ENCODE data around the gene CUEDC1. TPM values are rescaled to one million over a fixed set of nuclear protein-coding genes. Genes with fewer than 3 reads are reported as not detected.
A peak's percentile ranks its signal among the peaks of the same experiment; 100 is the strongest.
"Not testable (repeated sequence)": the region's sequence is repeated elsewhere in the genome, so short reads cannot be mapped to it uniquely, and the experiment has no call there.

CUEDC1 gene
- total and polyA plus RNA-seq, 4 donors: 25.4 to 43.6 (median 34.8) TPM

- H3K4me1 ChIP-seq (ENCODE audit: control insufficient read depth in 1 of 2, insufficient read depth in 2 of 2, low read length in 2 of 2): peaks cover 4 to 15% of the 10 kb centered on the region in 2 donors
- H3K4me3 ChIP-seq (ENCODE audit: low read length in 2 of 2): no peak overlapping the region
- no peaks in the 10 kb centered on the region for H3K27me3 ChIP-seq (ENCODE audit: control insufficient read depth in 1 of 2, insufficient read depth in 2 of 2, low read length in 1 of 2)
- 76 to 78% methylated on average over 4 of the region's 4 CpGs for WGBS, 2 donors
- DNase-seq: no peak
- ATAC-seq (ENCODE audit: low FRiP score): no peak
- no peak overlapping the region for H3K27ac ChIP-seq (ENCODE audit: low read depth in 1 of 2, low read length in 2 of 2)
- H3K9me3 ChIP-seq (ENCODE audit: control insufficient read depth, low read length): no peaks in the 10 kb centered on the region
- intact Hi-C loops (cut with DNase I): no loop called here
- H3K36me3 ChIP-seq (ENCODE audit: control insufficient read depth in 1 of 2, insufficient read depth in 2 of 2, low read length in 1 of 2): peaks cover 3 to 7% of the 10 kb centered on the region in 2 donors
Measured at GRCh38 chr17:57980522-57980921, 25.3 kb upstream of the CUEDC1 start.

DNA sequence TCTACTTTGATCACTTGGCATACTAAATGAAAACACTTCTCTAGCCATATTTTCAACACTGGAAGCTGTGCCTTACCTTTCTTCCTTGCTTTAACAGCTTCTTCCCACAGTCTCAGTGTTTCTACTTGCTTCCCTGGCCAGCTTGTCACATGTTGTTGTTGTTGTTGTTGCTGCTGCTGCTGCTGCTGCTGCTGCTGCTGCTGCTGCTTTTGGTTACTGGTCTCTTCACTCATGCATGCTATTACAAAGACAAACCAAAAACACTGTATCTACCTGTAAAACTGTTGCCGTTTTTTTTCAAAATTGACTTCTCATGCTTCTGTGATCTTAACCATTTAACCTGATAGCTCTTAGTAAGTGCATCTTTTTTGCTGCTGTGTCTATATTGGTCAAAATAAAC is 23.9 kb upstream of the CUEDC1 start:
- intact Hi-C loops (cut with DNase I): no loop called here

GRCh38 chr17:57976594-57976993 is 21.4 kb upstream of the CUEDC1 start:
- ATAC-seq (ENCODE audit: low FRiP score): no peak
- no peak overlapping the region for H3K27ac ChIP-seq (ENCODE audit: low read depth in 1 of 2, low read length in 2 of 2)

More for the DNA sequence above, 23.9 kb upstream of the CUEDC1 start:
- DNase-seq: no peak
- Histone ChIP-seq H3K27ac (ENCODE audit: low read depth in 1 of 2, low read length in 2 of 2) (no peak overlapping the region), H3K4me1 (ENCODE audit: control insufficient read depth in 1 of 2, insufficient read depth in 2 of 2, low read length in 2 of 2) (peaks cover 2 to 6% of the 10 kb centered on the region in 2 donors), H3K36me3 (ENCODE audit: control insufficient read depth in 1 of 2, insufficient read depth in 2 of 2, low read length in 1 of 2) (peaks cover 3 to 9% of the 10 kb centered on the region in 2 donors), H3K27me3 (ENCODE audit: control insufficient read depth in 1 of 2, insufficient read depth in 2 of 2, low read length in 1 of 2) (no peaks in the 10 kb centered on the region), H3K4me3 (ENCODE audit: low read length in 2 of 2) (no peak overlapping the region), H3K9me3 (ENCODE audit: control insufficient read depth, low read length) (no peaks in the 10 kb centered on the region)
- 75 to 85% methylated on average over 1 of the region's 1 CpG for WGBS, 2 donors
- no peak for ATAC-seq (ENCODE audit: low FRiP score)

GRCh38 chr17:57975044-57975443 is 19.8 kb upstream of the CUEDC1 start:
- H3K9me3 ChIP-seq (ENCODE audit: control insufficient read depth, low read length): no peaks in the 10 kb centered on the region
- no peak for DNase-seq
- peaks cover 3 to 5% of the 10 kb centered on the region in 2 donors for H3K36me3 ChIP-seq (ENCODE audit: control insufficient read depth in 1 of 2, insufficient read depth in 2 of 2, low read length in 1 of 2)
- 5 to 14% methylated on average over 1 of the region's 1 CpG for WGBS, 2 donors
- ATAC-seq (ENCODE audit: low FRiP score): peak; percentile 33
- intact Hi-C loops (cut with DNase I): no loop called here
- no peaks in the 10 kb centered on the region for H3K27me3 ChIP-seq (ENCODE audit: control insufficient read depth in 1 of 2, insufficient read depth in 2 of 2, low read length in 1 of 2)
- H3K4me3 ChIP-seq (ENCODE audit: low read length in 2 of 2): no peak overlapping the region
- no peaks in the 10 kb centered on the region for H3K4me1 ChIP-seq (ENCODE audit: control insufficient read depth in 1 of 2, insufficient read depth in 2 of 2, low read length in 2 of 2)
- H3K27ac ChIP-seq (ENCODE audit: low read depth in 1 of 2, low read length in 2 of 2): no peak overlapping the region

More at GRCh38 chr17:57976594-57976993, 21.4 kb upstream of the CUEDC1 start:
- peaks cover 3 to 7% of the 10 kb centered on the region in 2 donors for H3K36me3 ChIP-seq (ENCODE audit: control insufficient read depth in 1 of 2, insufficient read depth in 2 of 2, low read length in 1 of 2)
- 88% methylated on average over 3 of the region's 3 CpGs for WGBS, 2 donors
- H3K4me1 ChIP-seq (ENCODE audit: control insufficient read depth in 1 of 2, insufficient read depth in 2 of 2, low read length in 2 of 2): no peaks in the 10 kb centered on the region
- H3K27me3 ChIP-seq (ENCODE audit: control insufficient read depth in 1 of 2, insufficient read depth in 2 of 2, low read length in 1 of 2): no peaks in the 10 kb centered on the region
- no peak overlapping the region for H3K4me3 ChIP-seq (ENCODE audit: low read length in 2 of 2)
- no peak for DNase-seq
- intact Hi-C loops (cut with DNase I): no loop called here
- H3K9me3 ChIP-seq (ENCODE audit: control insufficient read depth, low read length): no peaks in the 10 kb centered on the region

DNA sequence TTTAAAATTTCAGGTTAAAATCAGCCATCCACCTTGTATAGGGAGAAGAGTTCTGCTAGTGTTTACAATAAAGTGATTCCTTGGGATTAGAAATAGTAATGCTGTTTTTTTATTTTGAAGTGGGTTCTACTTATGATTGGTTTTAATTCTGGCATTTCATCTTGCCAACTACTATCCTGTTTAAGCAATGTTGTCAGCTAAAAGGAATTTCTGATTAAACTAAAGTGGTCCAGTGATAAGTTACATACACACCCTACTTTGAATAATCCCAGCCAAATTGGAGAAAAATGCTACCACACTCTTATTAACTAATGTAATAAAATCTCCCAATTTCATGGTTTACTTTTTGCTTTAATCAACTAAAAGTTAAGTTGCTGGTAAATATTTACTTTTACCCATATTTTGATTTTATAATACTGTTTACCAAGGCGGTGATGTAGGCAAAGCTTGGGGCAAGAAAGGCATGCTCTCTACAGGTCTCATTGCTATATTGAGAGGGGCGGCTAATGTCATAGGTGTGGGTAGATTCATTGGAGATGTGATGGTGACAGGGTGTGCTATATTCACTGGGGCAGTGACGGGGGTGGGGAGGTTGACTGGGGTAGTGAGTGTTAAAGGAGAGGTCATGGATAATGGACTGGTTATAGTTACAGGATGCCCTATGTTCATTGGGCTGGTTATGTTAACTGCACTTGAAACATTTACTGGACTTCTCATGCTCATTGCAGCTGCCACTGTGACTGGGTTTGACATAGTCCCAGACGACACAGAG is 19.0 kb upstream of the CUEDC1 start:
- H3K4me3 ChIP-seq (ENCODE audit: low read length in 2 of 2); H3K27me3 ChIP-seq (ENCODE audit: control insufficient read depth in 1 of 2, insufficient read depth in 2 of 2, low read length in 1 of 2); intact Hi-C loops (cut with DNase I); ATAC-seq (ENCODE audit: low FRiP score); H3K9me3 ChIP-seq (ENCODE audit: control insufficient read depth, low read length); H3K4me1 ChIP-seq (ENCODE audit: control insufficient read depth in 1 of 2, insufficient read depth in 2 of 2, low read length in 2 of 2); H3K36me3 ChIP-seq (ENCODE audit: control insufficient read depth in 1 of 2, insufficient read depth in 2 of 2, low read length in 1 of 2); H3K27ac ChIP-seq (ENCODE audit: low read depth in 1 of 2, low read length in 2 of 2); DNase-seq: not testable (repeated sequence)
- WGBS, 2 donors: 82 to 86% methylated on average over 4 of the region's 4 CpGs

- no peak for DNase-seq
- peaks cover 3% of the 10 kb centered on the region in 2 donors for H3K36me3 ChIP-seq (ENCODE audit: control insufficient read depth in 1 of 2, insufficient read depth in 2 of 2, low read length in 1 of 2)
Measured at GRCh38 chr17:57972151-57972550, 16.9 kb upstream of the CUEDC1 start.

GRCh38 chr17:57971572-57971971 is 16.4 kb upstream of the CUEDC1 start:
- Histone ChIP-seq H3K27ac (ENCODE audit: low read depth in 1 of 2, low read length in 2 of 2) (no peak overlapping the region), H3K4me3 (ENCODE audit: low read length in 2 of 2) (no peak overlapping the region), H3K9me3 (ENCODE audit: control insufficient read depth, low read length) (no peaks in the 10 kb centered on the region), H3K36me3 (ENCODE audit: control insufficient read depth in 1 of 2, insufficient read depth in 2 of 2, low read length in 1 of 2) (peaks cover under 1 to 3% of the 10 kb centered on the region in 2 donors), H3K27me3 (ENCODE audit: control insufficient read depth in 1 of 2, insufficient read depth in 2 of 2, low read length in 1 of 2) (no peaks in the 10 kb centered on the region), H3K4me1 (ENCODE audit: control insufficient read depth in 1 of 2, insufficient read depth in 2 of 2, low read length in 2 of 2) (no peaks in the 10 kb centered on the region)
- intact Hi-C loops (cut with DNase I): no loop called here
- no peak for DNase-seq
- no peak for ATAC-seq (ENCODE audit: low FRiP score)
- 77 to 79% methylated on average over 10 of the region's 10 CpGs for WGBS, 2 donors

More at GRCh38 chr17:57972151-57972550, 16.9 kb upstream of the CUEDC1 start:
- ATAC-seq (ENCODE audit: low FRiP score): no peak
- no peaks in the 10 kb centered on the region for H3K4me1 ChIP-seq (ENCODE audit: control insufficient read depth in 1 of 2, insufficient read depth in 2 of 2, low read length in 2 of 2)
- no peaks in the 10 kb centered on the region for H3K27me3 ChIP-seq (ENCODE audit: control insufficient read depth in 1 of 2, insufficient read depth in 2 of 2, low read length in 1 of 2)
- intact Hi-C loops (cut with DNase I): no loop called here
- H3K9me3 ChIP-seq (ENCODE audit: control insufficient read depth, low read length): no peaks in the 10 kb centered on the region
- WGBS, 2 donors: 31 to 45% methylated on average over 1 of the region's 1 CpG
- no peak overlapping the region for H3K27ac ChIP-seq (ENCODE audit: low read depth in 1 of 2, low read length in 2 of 2)
- H3K4me3 ChIP-seq (ENCODE audit: low read length in 2 of 2): no peak overlapping the region

DNA sequence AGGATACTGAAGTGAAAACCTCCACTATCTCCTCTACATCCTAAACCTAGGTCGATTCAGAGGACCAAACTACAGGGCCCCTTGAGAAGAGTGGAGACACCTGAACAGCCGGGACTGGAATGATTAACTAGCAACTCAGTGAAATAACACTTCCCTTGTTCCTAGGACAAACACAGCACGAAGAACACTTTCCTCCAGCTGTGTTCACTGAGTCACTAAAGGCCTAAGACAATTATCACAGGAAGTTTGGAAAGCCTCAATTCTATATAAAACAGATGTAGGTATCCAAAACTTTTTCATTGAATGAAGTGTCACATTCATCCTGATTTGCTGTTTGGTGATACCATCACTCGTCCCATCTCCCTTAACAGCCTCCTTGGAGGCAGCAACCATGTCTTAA is 15.5 kb upstream of the CUEDC1 start:
- DNase-seq: no peak

GRCh38 chr17:57968456-57968855 is 13.2 kb upstream of the CUEDC1 start:
- no peak for ATAC-seq (ENCODE audit: low FRiP score)
- no peak for DNase-seq
- 38 to 49% methylated on average over 1 of the region's 1 CpG for WGBS, 2 donors

More for the DNA sequence above, 15.5 kb upstream of the CUEDC1 start:
- H3K9me3 ChIP-seq (ENCODE audit: control insufficient read depth, low read length): no peaks in the 10 kb centered on the region
- no peaks in the 10 kb centered on the region for H3K27me3 ChIP-seq (ENCODE audit: control insufficient read depth in 1 of 2, insufficient read depth in 2 of 2, low read length in 1 of 2)
- 51% methylated on average over 4 of the region's 4 CpGs for WGBS, 2 donors
- H3K4me3 ChIP-seq (ENCODE audit: low read length in 2 of 2): no peak overlapping the region
- no peak overlapping the region for H3K27ac ChIP-seq (ENCODE audit: low read depth in 1 of 2, low read length in 2 of 2)
- no peak for ATAC-seq (ENCODE audit: low FRiP score)
- intact Hi-C loops (cut with DNase I): no loop called here
- H3K4me1 ChIP-seq (ENCODE audit: control insufficient read depth in 1 of 2, insufficient read depth in 2 of 2, low read length in 2 of 2): no peaks in the 10 kb centered on the region
- peaks cover 0 to 3% of the 10 kb centered on the region in 2 donors for H3K36me3 ChIP-seq (ENCODE audit: control insufficient read depth in 1 of 2, insufficient read depth in 2 of 2, low read length in 1 of 2)

More at GRCh38 chr17:57968456-57968855, 13.2 kb upstream of the CUEDC1 start:
- no peak overlapping the region for H3K4me3 ChIP-seq (ENCODE audit: low read length in 2 of 2)
- intact Hi-C loops (cut with DNase I): no loop called here
- no peaks in the 10 kb centered on the region for H3K4me1 ChIP-seq (ENCODE audit: control insufficient read depth in 1 of 2, insufficient read depth in 2 of 2, low read length in 2 of 2)
- H3K9me3 ChIP-seq (ENCODE audit: control insufficient read depth, low read length): no peaks in the 10 kb centered on the region
- peaks cover 0 to 2% of the 10 kb centered on the region in 2 donors for H3K36me3 ChIP-seq (ENCODE audit: control insufficient read depth in 1 of 2, insufficient read depth in 2 of 2, low read length in 1 of 2)
- H3K27ac ChIP-seq (ENCODE audit: low read depth in 1 of 2, low read length in 2 of 2): no peak overlapping the region
- no peaks in the 10 kb centered on the region for H3K27me3 ChIP-seq (ENCODE audit: control insufficient read depth in 1 of 2, insufficient read depth in 2 of 2, low read length in 1 of 2)
